Activated T-helper 17 cell treated with anti-CD3 and anti-CD28 coated beads, Interleukin-2, amount 50 U/mL, for 72 hours (primary cell): ENCODE measurements around the gene SPON2. TPM values are rescaled to one million over a fixed set of nuclear protein-coding genes. Genes with fewer than 3 reads are reported as not detected.

Experiments
- ATAC-seq: fragments of 150-1000 bp; cut with Tn5 transposase; replicated peaks from 2 replicates; pipeline ENCODE4 v1.10.0; 2021; ENCODE audit warnings: mild to moderate bottlenecking, moderate library complexity
- H3K27ac Mint-ChIP-seq: one replicate; pipeline ENCODE4 v1.8.0; 2022; ENCODE audit warnings: mixed read lengths
- H3K27me3 Mint-ChIP-seq: one replicate; pipeline ENCODE4 v1.8.0; 2022; ENCODE audit warnings: mixed read lengths
- H3K36me3 Mint-ChIP-seq: one replicate; pipeline ENCODE4 v1.8.0; 2022; ENCODE audit warnings: low read depth, mild to moderate bottlenecking, mixed read lengths
- H3K4me1 Mint-ChIP-seq: one replicate; pipeline ENCODE4 v1.8.0; 2022; ENCODE audit warnings: mixed read lengths
- H3K4me3 Mint-ChIP-seq: one replicate; pipeline ENCODE4 v1.8.0; 2022; ENCODE audit warnings: mild to moderate bottlenecking, mixed read lengths
- H3K9me3 Mint-ChIP-seq: one replicate; pipeline ENCODE4 v1.8.0; 2022; ENCODE audit warnings: mixed read lengths
- total RNA-seq, 2 donors: library from RNA; stranded (reverse); gene quantifications; one replicate each; pipeline ENCODE4 v1.2.3, GENCODE V29; 2022

Gene SPON2
- total RNA-seq, 2 donors from 2014 or later = 17.3 to 18.7 TPM

GRCh38 chr4:1176398-1177273 lies 4.3 kb upstream of the SPON2 start:
- H3K36me3 Mint-ChIP-seq = no peaks in the 10 kb centered on the region
- H3K4me1 Mint-ChIP-seq = peaks cover 6% of the 10 kb centered on the region
- H3K9me3 Mint-ChIP-seq = peaks cover 7% of the 10 kb centered on the region
- no peak overlapping the region for H3K4me3 Mint-ChIP-seq
- no peak overlapping the region for H3K27ac Mint-ChIP-seq
- peaks cover 5% of the 10 kb centered on the region for H3K27me3 Mint-ChIP-seq
- peak; percentile 77 for ATAC-seq

- no peak overlapping the region for H3K4me3 Mint-ChIP-seq
- H3K36me3 Mint-ChIP-seq = no peaks in the 10 kb centered on the region
Measured at GRCh38 chr4:1175635-1176229, 3.3 kb upstream of the SPON2 start.

GRCh38 chr4:1174941-1175634 lies 2.7 kb upstream of the SPON2 start:
- Mint-ChIP-seq H3K9me3 (no peaks in the 10 kb centered on the region), H3K27me3 (no peaks in the 10 kb centered on the region), H3K36me3 (no peaks in the 10 kb centered on the region), H3K4me1 (peaks cover 6% of the 10 kb centered on the region), H3K27ac (no peak overlapping the region), H3K4me3 (no peak overlapping the region)
- no peak for ATAC-seq

More at GRCh38 chr4:1175635-1176229, 3.3 kb upstream of the SPON2 start:
- Mint-ChIP-seq H3K9me3 (peaks cover 4% of the 10 kb centered on the region), H3K27me3 (peaks cover 3% of the 10 kb centered on the region), H3K4me1 (peaks cover 6% of the 10 kb centered on the region), H3K27ac (no peak overlapping the region)
- ATAC-seq = no peak

DNA sequence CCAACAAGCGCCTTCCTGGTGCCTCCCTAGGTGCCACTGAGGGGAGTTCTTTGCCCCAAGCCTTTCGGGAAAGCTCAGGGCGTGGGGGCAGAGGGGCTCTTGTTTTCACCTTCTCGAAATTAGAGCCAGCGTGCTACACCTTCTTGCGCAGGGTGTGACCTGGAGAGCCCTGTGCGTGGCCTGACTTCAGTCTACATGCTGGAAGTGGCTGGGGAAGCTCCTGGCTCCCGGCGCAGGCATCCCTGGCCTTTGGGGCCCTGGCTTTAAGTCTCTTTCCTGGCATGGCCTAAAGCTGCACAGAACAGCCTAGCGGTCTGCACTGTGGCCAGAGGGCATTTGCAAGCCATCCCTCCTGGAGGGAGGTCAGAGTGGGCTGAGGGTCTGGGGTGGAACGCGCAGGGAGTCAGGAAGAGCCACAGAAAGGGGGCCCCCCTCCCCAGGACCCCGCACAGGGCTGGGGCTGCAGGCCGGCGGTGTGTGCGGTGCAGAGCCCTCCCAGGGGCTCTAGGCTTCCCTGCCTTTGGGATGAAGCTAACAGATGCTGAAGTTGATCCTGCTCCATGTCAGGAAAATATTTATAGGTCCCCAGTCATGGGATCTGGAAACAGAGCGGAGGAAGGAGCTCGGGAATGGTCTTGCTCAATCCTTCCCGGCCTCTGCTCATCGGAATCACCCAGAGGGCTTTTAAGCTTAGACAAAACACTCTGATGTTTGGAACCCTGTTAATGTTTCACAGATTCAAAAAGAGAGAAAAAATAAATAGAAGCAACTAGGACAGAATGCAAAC lies 781 bp upstream of the SPON2 start:
- ATAC-seq = no peak
- no peaks in the 10 kb centered on the region for H3K36me3 Mint-ChIP-seq
- H3K9me3 Mint-ChIP-seq = no peaks in the 10 kb centered on the region
- H3K4me3 Mint-ChIP-seq = no peak overlapping the region
- no peak overlapping the region for H3K27ac Mint-ChIP-seq
- no peaks in the 10 kb centered on the region for H3K27me3 Mint-ChIP-seq
- H3K4me1 Mint-ChIP-seq = peaks cover 6% of the 10 kb centered on the region

DNA sequence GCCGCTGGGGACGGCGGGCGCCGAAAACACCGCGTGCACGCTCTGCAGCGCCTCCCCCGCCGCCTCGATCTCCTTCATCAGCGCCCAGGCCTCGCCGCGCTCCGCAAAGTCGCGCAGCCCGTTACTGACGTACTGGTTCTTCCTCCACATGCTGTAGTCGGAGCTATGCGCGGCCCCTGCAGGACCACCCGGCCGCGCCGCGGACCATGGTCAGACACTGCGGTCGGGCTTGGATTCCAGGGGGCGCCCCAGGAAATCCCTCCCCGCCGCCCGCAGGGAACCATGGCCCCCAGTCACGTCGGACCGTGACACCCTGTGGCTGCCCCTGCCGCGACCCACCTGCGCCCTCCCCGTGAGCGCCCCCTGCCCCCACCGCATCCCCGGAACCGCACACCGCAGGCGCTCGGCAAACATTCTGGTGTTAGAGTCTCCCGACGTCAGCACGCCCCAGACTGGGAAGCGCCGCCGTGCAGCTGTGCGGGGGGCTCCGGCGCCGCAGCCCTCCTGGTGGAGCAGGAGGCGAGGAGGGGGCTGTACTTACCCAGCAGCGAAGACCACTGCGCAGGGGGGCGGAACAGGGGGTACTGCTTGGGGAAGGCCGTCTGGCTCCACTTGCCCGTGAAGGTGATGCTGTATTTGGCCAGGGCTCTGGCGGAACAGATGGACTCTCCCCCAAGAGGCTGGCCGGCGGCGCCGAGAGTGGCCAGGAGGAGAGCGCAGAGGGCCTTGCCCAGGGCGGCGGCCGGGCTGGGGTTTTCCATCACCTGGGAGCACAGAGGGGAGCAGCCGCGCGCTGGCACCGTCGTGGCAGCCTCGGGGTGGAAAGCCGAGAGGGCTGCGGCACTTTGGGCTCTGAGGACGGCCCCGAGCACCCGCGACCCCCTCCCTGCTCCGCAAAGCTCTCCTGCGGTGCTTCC lies 814 bp downstream of the SPON2 start:
- Mint-ChIP-seq H3K4me3 (peak overlapping the region; percentile 38), H3K27me3 (no peaks in the 10 kb centered on the region), H3K9me3 (no peaks in the 10 kb centered on the region), H3K36me3 (no peaks in the 10 kb centered on the region), H3K4me1 (peaks cover 10% of the 10 kb centered on the region), H3K27ac (no peak overlapping the region)
- ATAC-seq = peak; percentile 15

DNA sequence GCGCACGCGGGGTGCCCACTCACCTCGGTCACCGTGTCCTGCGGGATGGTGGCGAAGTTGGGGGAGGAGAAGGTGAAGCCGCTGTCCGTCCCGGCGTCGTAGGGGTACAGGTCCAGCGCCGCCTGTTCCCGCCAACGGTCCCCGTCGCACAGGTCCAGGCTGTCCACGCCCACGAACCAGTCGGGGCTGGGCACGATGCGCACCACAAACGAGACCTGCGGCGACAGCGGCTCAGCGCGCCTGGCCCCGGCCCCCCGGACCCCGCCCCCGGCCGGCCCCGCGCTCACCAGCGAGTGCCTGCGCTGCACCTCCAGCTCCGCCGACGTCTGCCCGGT lies 1.4 kb downstream of the SPON2 start:
- peak overlapping the region; percentile 38 for H3K4me3 Mint-ChIP-seq
- no peaks in the 10 kb centered on the region for H3K27me3 Mint-ChIP-seq
- no peaks in the 10 kb centered on the region for H3K9me3 Mint-ChIP-seq
- peaks cover 5% of the 10 kb centered on the region for H3K4me1 Mint-ChIP-seq
- no peaks in the 10 kb centered on the region for H3K36me3 Mint-ChIP-seq
- no peak overlapping the region for H3K27ac Mint-ChIP-seq
- ATAC-seq = no peak

GRCh38 chr4:1170156-1170975 lies 2.0 kb downstream of the SPON2 start:
- Mint-ChIP-seq H3K27me3 (no peaks in the 10 kb centered on the region), H3K4me3 (peak overlapping the region; percentile 16), H3K36me3 (no peaks in the 10 kb centered on the region), H3K4me1 (peaks cover 5% of the 10 kb centered on the region), H3K27ac (no peak overlapping the region), H3K9me3 (no peaks in the 10 kb centered on the region)
- no peak for ATAC-seq

DNA sequence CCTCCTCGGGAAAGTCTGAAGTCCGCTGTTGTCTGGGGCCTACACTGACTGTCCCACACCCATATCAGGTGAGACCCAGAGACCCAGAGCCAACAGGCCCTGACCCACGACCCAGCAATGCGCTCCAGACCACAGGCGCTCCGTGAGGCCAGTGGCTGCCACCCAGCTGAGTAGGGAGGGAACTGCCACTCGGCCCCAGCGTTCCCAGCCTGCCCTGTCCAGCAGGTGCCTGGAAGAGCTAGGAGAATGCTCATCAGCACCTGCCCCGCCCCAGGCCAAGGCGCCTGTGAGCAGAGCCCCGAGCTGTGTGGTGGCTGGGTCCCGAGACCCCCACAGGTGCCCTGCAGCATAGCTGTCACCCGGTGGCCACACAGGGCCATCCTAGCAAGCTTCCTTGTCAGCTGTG lies 2.7 kb downstream of the SPON2 start:
- no peak for ATAC-seq
- H3K4me3 Mint-ChIP-seq = no peak overlapping the region
- H3K27me3 Mint-ChIP-seq = no peaks in the 10 kb centered on the region
- H3K36me3 Mint-ChIP-seq = no peaks in the 10 kb centered on the region
- H3K4me1 Mint-ChIP-seq = peaks cover 5% of the 10 kb centered on the region
- H3K9me3 Mint-ChIP-seq = no peaks in the 10 kb centered on the region
- H3K27ac Mint-ChIP-seq = no peak overlapping the region

DNA sequence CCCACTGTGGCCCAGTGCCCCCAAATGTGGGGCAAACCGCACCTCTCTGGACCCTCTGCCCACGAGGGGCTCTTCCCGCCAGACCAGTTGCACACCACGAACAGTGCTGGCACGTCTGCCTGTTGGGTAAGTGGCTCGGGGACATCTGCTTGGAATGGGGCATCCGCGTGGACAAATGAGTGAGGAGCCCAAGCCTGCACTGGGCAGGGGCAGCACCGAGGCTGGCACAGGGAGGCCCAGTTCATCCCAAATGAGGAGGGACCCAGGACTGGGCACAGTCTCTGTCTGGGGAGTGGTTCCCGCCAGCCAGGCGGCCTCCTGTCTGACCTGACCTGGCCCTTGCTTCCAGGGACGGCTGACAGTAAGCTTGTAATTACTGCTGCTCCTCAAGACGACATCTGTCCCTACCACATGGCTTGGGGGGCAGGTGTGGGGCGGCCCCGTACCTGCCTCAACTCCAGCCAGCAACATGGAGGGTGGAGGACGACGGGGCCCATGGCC lies 3.2 kb downstream of the SPON2 start:
- Mint-ChIP-seq H3K27ac (no peak overlapping the region), H3K4me3 (peak overlapping the region; percentile 82), H3K36me3 (no peaks in the 10 kb centered on the region), H3K27me3 (no peaks in the 10 kb centered on the region), H3K9me3 (no peaks in the 10 kb centered on the region), H3K4me1 (peaks cover 5% of the 10 kb centered on the region)
- ATAC-seq = no peak

GRCh38 chr4:1168191-1169101 lies 3.9 kb downstream of the SPON2 start:
- H3K4me3 Mint-ChIP-seq = peak overlapping the region; percentile 82
- ATAC-seq = no peak

DNA sequence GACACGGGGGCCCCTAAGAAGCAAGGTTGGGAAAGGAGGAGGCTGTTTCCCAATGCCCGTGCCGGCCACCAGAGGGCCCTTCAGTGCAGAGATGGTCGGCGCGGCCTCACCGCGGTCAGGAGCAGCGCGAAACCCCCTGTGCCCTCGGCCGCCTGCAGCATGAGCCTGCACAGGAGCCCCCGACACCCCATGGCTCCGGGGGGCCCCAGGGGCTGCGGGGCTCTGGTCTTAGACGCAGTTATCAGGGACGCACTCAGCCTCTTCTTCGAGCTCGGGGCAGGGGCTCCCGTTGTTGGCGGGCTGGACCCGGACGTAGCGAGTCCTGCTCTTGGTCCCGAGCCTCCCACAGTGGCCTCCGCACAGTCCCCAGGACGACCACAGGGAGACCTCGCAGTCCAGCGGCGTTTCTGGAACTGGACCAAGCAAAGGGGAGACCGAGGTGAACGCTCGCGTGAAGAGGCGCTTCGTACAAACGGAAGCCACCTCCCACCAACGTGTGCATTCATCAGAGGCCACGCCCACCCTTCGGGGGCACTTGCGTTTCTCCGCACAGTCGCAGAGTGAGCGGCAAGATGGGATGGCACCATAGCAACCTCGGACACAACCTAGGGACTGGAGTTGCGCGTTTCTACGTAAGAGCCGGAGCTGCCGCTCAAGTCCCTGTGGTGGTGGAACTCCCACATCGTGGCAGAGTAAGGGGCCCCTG lies 5.0 kb downstream of the SPON2 start:
- Mint-ChIP-seq H3K4me1 (peaks cover 9% of the 10 kb centered on the region), H3K9me3 (no peaks in the 10 kb centered on the region), H3K4me3 (peak overlapping the region; percentile 82), H3K27me3 (no peaks in the 10 kb centered on the region), H3K27ac (peak overlapping the region; percentile 76), H3K36me3 (no peaks in the 10 kb centered on the region)
- peak; percentile 93 for ATAC-seq

More at GRCh38 chr4:1168191-1169101, 3.9 kb downstream of the SPON2 start:
- H3K9me3 Mint-ChIP-seq = no peaks in the 10 kb centered on the region
- no peak overlapping the region for H3K27ac Mint-ChIP-seq
- H3K27me3 Mint-ChIP-seq = no peaks in the 10 kb centered on the region
- peaks cover 8% of the 10 kb centered on the region for H3K4me1 Mint-ChIP-seq
- H3K36me3 Mint-ChIP-seq = no peaks in the 10 kb centered on the region
